ENCODE measurements around the gene RPS25. TPM values are rescaled to one million over a fixed set of nuclear protein-coding genes. Genes with fewer than 3 reads are reported as not detected.

The RPS25 gene
- total and polyA plus RNA-seq, 9 of the 15 experiments (the other 6 are each of a cell fraction or from before 2014, with no cell fraction given), result 1,553 to 5,486 (median 2,471) TPM

DNA sequence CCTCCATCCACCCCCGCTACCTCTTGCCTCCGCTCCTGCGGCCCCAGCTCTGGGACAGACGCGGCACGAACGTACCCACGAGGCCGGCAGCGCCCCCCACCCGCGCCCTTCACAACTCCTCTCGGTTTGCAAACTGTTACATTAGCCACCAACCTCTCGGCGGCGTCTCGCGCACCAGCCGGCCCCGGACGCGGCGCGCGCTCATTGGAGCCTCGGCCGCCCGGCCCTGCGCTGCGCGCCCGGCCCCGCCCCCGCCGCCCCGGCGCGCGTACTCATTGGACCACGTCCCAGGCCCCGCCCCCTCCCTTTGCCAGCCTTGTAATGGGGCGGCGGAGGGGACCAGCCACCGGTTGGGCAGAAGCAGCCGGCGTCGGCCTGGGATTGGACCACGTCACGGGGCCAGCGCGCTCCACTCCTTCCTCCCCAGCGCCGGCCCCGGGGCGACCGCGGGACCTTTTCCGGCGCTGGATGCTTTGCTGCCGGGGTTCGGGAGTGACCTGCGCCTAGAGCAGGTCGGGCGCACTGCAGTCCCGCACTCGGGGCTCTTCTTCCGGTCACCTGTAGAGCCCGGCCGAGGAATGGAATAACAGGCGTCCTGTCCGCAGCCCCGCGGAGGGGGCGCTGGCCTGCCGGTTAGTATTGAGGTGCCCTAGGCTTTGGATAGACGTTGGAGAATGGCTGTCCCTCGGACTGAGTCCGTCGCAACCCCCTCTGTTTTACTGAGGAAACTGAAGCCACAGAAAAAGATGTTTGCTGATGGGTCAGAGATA lies 39.0 kb upstream of the RPS25 start, which contains the start of gene HYOU1 (continued):
- TF ChIP-seq, protein P1, sequence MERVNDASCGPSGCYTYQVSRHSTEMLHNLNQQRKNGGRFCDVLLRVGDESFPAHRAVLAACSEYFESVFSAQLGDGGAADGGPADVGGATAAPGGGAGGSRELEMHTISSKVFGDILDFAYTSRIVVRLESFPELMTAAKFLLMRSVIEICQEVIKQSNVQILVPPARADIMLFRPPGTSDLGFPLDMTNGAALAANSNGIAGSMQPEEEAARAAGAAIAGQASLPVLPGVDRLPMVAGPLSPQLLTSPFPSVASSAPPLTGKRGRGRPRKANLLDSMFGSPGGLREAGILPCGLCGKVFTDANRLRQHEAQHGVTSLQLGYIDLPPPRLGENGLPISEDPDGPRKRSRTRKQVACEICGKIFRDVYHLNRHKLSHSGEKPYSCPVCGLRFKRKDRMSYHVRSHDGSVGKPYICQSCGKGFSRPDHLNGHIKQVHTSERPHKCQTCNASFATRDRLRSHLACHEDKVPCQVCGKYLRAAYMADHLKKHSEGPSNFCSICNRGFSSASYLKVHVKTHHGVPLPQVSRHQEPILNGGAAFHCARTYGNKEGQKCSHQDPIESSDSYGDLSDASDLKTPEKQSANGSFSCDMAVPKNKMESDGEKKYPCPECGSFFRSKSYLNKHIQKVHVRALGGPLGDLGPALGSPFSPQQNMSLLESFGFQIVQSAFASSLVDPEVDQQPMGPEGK (CRISPR knock-in tag; IDR thresholded peaks at IDR 0.05; ENCODE audit: borderline replicate concordance), result no peak
- TF ChIP-seq ZNF41 (CRISPR knock-in tag; conservative IDR thresholded peaks at IDR 0.05) (no peak), HCFC1 (IDR thresholded peaks at IDR 0.05; ENCODE audit: low read depth, low read length) (peak; percentile 60; the same call in 1 of the 2 replicates), GATA2 (CRISPR knock-in tag; IDR thresholded peaks at IDR 0.05) (peak; percentile 74; the same call in 1 of the 2 replicates), HDAC2 (IDR thresholded peaks at IDR 0.05) (peak; percentile 86; the same call in 1 of the 2 replicates), ETS1 (conservative IDR thresholded peaks at IDR 0.05; ENCODE audit: control insufficient read depth, low read depth, low read length) (peak; percentile 69; the same call in 1 of the 2 replicates), REST (IDR thresholded peaks at IDR 0.05; ENCODE audit: borderline replicate concordance) (no peak), REST (CRISPR knock-in tag; IDR thresholded peaks at IDR 0.05; ENCODE audit: low read depth) (peak; percentile 32; the same call in 1 of the 2 replicates), ARID4B (CRISPR knock-in tag; IDR thresholded peaks at IDR 0.05) (peak; percentile 14; the same call in 1 of the 2 replicates)
- TF ChIP-seq, protein P2, sequence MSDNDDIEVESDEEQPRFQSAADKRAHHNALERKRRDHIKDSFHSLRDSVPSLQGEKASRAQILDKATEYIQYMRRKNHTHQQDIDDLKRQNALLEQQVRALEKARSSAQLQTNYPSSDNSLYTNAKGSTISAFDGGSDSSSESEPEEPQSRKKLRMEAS (CRISPR knock-in tag; IDR thresholded peaks at IDR 0.05), result peak; percentile 80

All from K562 (cell line).